RPMI7951 (cell line): ENCODE results near the gene MPPED2. TPM values are rescaled to one million over a fixed set of nuclear protein-coding genes. Genes with fewer than 3 reads are reported as not detected.

Experiments
- DNase-seq: peaks from one replicate; pipeline ENCODE4 v3.0.0-alpha.2; 2012; ENCODE audit warnings: low read depth
- total RNA-seq: library from RNA; depleted of rRNA; stranded (reverse); fragments of >200 nt; shearing (Covaris generic); gene quantifications from 2 replicates; pipeline ENCODE4 v1.2.3, GENCODE V29; 2014

MPPED2 gene
- total RNA-seq, 1 experiment from 2014 or later: not detected

- DNase-seq: no peak
Observed at GRCh38 chr11:30527566-30527965, 58.6 kb downstream of the MPPED2 start.

DNA sequence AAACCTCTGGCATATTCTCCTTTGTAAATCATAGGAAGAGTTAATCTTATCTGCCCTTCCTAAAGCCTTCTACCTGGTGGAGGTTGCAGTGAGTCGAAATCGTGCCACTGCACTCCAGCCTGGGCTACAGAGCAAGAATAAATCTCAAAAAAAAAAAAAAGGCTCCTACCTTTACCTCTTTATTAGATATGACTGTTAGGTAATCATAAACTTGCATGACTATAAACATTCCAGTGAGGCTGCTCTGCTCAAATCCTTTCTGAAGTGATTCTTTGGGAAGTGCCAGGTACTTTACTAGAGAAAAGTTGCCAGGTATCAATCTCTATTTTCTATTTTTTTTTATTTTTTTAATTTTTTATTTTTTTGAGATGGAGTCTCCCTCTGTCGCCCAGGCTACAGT, 59.6 kb downstream of the MPPED2 start:
- DNase-seq: no peak

- DNase-seq: no peak
Observed at GRCh38 chr11:30522536-30523243, 63.5 kb downstream of the MPPED2 start.

DNA sequence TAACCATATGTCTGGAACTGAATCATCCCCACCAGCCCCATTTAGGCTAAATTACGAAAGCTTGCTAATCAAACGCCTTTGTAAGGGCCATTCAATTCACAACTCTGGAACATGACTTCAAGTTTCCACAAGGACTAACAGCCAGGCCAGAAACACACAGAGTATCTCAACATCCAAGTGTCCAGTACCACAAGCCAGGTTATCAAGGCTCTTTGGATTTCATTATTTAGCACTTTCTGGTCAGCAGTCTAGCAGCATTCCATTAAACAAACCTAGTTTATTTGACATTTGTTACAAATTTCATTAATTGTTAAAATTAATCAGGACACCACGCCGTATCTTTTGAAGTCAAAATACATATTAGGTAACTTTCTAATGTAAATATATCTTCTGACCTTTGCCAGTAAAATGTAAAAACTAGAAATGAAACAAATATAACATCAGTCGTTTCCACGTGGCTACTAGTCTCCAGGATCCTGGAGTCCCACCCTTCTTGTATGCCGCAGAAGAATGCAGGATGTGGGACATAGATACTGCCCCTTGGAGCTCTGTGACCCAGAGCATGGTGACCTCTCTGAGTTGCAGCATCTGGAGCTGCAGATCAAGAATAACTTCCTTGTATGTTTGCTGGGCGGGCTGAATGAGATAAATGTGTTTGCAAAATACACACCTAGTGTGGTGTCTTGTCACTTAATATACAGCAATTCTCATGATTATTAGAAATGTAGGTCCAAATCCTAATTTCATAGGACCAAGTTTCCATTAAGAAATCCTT, 64.7 kb downstream of the MPPED2 start:
- no peak for DNase-seq

DNA sequence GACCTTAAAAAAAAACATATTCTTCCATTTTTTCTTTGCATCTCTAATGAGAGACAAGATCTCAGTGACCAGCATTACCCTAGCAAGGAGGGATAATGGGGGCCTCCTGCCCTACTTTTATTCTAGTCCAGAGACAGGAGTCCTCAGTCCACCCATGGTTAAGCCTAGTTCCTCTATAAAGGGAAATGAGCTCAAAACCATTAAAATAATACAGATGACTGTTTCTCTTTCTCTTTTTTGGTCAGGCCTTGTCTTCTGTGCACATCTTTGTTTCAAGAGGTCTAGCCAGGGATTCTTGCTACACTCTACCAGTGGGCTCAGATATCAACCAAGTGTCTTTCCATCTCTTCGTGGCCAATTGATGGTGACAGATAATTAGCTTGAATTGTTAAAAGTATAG, 73.1 kb downstream of the MPPED2 start:
- DNase-seq: no peak

GRCh38 chr11:30511408-30511807, 74.7 kb downstream of the MPPED2 start:
- no peak for DNase-seq

DNA sequence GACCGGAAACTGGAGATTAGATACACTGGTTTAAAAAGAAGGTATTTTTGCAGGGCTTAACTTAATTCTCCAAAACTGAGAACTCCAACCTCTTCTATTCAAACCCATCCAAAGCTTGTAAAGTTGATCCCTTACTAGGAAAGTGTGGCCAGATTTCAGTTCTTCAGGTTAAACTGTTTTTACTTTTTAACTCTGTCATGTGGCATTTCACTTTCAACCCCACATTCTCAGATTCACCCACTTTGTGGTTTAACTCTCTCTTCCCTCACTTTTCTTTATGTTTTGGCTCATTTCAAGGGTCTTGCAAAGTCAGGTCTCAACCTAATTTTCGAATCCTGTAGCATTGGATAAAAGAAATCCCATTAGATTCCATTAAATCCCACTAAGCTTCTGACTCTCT, 75.4 kb downstream of the MPPED2 start:
- DNase-seq: no peak

DNA sequence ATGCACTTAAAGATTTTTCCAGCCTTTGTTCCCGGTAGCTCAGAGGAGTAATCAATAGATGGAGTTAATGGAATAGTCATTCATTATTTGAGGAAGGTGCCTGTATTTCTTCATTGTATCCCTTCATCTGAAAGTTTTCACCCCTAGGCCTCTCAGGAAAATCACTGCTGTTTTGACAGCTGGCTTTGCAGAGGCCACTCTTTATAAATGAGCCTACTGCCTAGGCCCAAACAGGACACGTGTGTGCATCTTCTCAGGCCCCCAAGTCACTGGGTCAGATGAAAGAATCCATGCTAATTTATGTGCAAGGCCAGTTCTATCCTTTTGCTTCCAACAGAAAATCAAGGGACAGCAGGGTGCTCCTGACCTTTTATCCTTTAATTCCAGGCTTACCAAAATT, 76.8 kb downstream of the MPPED2 start:
- no peak for DNase-seq

DNA sequence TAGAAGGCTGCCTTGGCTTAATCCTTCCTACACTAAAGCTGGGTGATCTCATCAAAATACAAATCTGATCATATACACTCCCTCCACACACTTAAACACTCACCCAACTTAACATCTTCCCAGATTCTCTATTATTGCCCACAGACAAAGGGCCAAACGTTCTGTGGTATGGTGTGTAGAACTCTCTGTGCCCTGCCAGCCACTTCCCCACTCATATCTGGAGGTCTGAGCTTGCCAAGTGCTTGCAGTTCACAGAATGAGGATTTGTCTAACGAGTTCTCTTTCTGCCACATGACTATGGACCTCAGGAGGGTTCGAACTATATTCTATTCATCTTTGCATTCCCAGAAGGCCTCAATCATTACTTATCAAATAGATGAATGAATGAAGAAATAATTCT, 77.6 kb downstream of the MPPED2 start:
- no peak for DNase-seq

- no peak for DNase-seq
Observed at GRCh38 chr11:30505603-30506002, 80.5 kb downstream of the MPPED2 start.

DNA sequence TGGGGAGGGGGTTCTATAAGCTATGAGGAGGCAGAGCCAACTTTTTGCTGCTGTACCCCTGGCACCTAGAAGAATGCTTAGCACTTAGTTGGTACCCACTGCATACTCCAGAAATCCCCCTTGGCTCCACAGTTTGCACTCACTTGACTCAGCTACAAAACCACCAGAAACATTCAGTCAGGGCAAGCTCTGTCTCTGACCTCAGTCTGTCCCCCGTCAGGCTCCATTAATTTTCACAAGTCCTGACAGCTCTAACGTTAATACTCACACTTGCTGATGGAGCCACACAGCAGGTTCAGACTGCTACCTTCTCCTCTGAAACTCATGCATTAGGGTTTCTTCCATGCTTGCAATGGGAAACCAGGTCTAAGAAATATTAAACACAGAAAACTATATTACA, 81.7 kb downstream of the MPPED2 start:
- no peak for DNase-seq

DNA sequence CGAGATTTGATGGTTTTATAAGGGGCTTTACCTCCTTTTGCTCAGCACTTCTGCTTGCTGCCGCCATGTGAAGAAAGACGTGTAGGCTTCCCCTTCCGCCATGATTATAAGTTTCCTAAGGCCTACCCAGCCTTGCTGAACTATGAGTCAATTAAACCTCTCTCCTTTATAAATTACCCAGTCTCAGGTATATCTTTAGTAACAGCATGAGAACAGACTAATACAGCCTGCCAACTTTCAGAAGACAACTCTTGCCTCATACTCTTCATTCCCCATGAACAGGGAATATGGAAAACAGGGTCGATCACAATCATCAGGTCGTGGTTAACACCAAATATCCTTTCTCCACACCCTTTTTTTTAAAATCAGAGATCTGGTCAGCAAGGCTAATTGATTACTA, 83.0 kb downstream of the MPPED2 start:
- DNase-seq: no peak

DNA sequence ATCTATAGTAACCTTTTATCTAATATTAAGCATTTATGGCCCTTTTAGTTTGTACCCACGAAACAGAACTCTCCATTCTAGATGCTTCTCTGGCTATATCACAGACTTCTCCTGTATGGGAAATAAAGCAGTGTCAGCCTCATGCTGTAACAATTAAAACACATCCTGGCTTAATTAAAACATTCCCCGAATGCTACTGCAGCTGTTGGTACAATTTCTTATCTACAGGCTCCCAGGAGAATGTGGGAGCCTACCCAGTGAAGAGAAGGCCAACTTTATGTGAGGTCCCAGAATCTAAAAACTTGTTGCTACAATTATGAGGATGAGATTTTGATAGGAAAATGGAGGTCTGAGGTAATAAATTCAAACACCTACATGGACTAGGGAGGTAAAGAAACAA, 83.8 kb downstream of the MPPED2 start:
- DNase-seq: no peak

GRCh38 chr11:30501744-30502143, 84.4 kb downstream of the MPPED2 start:
- no peak for DNase-seq

- no peak for DNase-seq
Observed at GRCh38 chr11:30499940-30500339, 86.2 kb downstream of the MPPED2 start.

- DNase-seq: no peak
Observed at GRCh38 chr11:30497600-30497999, 88.6 kb downstream of the MPPED2 start.

- no peak for DNase-seq
Observed at GRCh38 chr11:30496935-30497334, 89.2 kb downstream of the MPPED2 start.

DNA sequence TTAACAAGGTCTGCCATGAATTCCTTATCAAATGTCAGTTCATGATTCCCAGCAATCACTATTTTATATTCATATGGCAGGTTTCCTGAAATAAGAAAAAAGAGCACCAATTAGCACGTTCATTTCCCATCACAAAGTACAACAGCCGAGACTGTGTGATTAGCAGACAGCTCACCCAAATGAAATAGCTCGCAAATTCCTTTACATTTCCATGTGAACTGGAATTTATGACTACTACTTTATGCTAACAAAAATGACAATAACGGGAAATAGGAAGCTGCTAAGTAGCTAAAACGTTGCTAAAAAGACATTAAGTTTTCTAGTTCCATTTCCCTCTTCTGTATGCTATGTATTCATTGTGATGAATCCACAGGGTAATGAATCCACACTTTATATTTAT, 90.7 kb downstream of the MPPED2 start:
- DNase-seq: no peak

DNA sequence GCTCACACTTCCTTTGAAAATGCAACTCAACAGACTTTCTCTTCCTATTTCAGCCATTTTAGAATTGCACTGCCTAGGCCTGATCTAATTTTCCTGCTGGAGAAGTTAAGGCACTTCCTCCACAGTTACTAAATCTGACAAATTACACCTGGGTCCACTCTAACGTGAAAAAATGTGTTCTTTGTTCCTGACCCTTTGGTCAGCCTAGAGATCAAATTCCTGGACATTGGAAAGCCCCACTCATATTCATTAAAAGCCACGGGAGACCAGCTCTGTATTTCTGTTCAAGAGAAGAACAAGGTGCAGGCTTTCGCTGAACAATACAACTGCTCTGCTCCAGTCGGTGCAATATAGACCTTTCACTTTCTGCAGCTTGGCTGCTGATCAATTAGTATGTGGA, 96.6 kb downstream of the MPPED2 start:
- DNase-seq: no peak

DNA sequence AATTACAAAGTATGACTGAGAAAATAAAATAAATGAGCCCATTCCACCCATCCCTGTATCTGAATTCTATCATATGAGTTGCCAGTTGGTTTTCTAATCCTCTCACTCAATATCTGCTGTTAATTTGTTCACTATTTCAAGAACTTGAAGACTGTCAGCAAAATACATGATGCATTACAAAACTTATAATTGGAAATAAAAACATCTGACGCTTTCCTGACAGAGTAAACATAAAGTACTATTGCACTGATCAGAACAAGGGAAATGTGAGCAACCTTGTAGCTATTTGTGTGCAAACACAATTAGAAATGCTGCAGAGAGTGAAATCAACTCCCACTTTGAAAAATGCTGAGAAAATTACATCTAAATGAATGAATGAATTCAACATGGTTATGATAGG, 97.1 kb downstream of the MPPED2 start:
- no peak for DNase-seq

DNA sequence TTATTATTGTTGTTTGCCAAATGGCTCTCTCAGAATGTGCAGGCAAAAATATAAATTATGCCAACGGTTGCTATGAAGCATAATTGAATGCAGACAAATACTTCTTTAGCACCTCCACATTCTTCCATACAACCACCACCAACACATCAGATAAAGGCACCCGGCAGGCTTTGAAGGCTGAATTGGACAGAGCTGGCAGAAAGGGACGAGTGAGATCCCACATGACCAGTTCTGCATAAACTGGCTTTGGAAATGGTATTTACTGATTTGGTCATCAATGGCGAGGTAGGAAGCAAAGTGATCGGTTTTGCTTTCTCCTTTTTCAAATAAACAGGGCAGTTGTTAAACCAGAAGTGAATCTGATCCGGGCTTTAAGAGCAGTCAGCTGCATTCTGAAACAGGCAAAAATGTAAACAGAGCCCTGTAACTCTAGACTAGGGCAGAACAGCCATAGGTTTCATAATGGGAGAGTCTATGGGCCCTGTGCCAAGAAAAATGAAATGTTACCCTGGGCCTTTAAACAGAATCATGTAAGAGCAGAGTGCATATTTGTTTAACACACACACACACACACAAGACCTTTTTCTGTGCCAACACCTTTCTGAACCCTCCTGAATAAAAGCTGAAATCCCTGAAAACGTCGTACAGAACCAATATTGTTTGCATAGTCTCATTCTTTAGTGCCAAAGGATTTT, 97.7 kb downstream of the MPPED2 start:
- no peak for DNase-seq

GRCh38 chr11:30487200-30487898, 98.8 kb downstream of the MPPED2 start:
- no peak for DNase-seq
